ENCODE measurements around the gene SUGCT. TPM values are rescaled to one million over a fixed set of nuclear protein-coding genes. Genes with fewer than 3 reads are reported as not detected.

The SUGCT gene
- total RNA-seq, 1 donor from 2014 or later = 1.6 TPM

- no peaks in the 10 kb centered on the region for H3K36me3 Mint-ChIP-seq (ENCODE audit: low read depth, unreplicated experiment)
- H3K9me3 Mint-ChIP-seq (ENCODE audit: unreplicated experiment) = no peaks in the 10 kb centered on the region
- H3K27ac Mint-ChIP-seq (ENCODE audit: unreplicated experiment) = no peak overlapping the region
- no peaks in the 10 kb centered on the region for H3K4me1 Mint-ChIP-seq (ENCODE audit: unreplicated experiment)
- H3K27me3 Mint-ChIP-seq (ENCODE audit: unreplicated experiment) = no peaks in the 10 kb centered on the region
- TF ChIP-seq, protein P1, sequence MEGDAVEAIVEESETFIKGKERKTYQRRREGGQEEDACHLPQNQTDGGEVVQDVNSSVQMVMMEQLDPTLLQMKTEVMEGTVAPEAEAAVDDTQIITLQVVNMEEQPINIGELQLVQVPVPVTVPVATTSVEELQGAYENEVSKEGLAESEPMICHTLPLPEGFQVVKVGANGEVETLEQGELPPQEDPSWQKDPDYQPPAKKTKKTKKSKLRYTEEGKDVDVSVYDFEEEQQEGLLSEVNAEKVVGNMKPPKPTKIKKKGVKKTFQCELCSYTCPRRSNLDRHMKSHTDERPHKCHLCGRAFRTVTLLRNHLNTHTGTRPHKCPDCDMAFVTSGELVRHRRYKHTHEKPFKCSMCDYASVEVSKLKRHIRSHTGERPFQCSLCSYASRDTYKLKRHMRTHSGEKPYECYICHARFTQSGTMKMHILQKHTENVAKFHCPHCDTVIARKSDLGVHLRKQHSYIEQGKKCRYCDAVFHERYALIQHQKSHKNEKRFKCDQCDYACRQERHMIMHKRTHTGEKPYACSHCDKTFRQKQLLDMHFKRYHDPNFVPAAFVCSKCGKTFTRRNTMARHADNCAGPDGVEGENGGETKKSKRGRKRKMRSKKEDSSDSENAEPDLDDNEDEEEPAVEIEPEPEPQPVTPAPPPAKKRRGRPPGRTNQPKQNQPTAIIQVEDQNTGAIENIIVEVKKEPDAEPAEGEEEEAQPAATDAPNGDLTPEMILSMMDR (IDR thresholded peaks at IDR 0.05; ENCODE audit: unreplicated experiment) = no peak
- no peak for DNase-seq (ENCODE audit: low spot score)
- H3K4me3 Mint-ChIP-seq (ENCODE audit: unreplicated experiment) = no peak overlapping the region
These were observed 303.3 kb downstream of the SUGCT start for GRCh38 chr7:40437936-40438634.

DNA sequence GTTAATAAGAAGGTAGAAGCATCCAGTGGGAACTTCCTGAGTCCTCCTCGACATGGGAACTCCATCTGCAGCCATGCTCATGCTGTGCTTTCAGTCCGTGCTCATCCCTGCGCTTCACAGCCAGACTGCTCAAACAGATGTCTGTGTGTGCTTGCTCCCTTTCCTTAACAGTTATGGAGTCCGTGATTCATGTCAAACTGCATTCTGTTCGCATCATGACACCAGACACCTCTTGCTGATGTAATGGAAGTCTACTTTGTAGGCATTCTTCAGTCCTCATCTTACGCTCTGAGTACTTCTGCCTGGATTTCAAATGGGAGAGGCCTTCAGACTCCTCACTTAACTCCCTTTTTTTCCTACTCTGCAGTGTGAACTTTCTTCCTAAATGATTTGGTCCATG lies 304.9 kb downstream of the SUGCT start:
- H3K4me3 Mint-ChIP-seq (ENCODE audit: unreplicated experiment) = no peak overlapping the region
- DNase-seq (ENCODE audit: low spot score) = no peak
- TF ChIP-seq, protein P1 (IDR thresholded peaks at IDR 0.05; ENCODE audit: unreplicated experiment) = no peak
- H3K36me3 Mint-ChIP-seq (ENCODE audit: low read depth, unreplicated experiment) = no peaks in the 10 kb centered on the region
- no peaks in the 10 kb centered on the region for H3K27me3 Mint-ChIP-seq (ENCODE audit: unreplicated experiment)
- no peaks in the 10 kb centered on the region for H3K4me1 Mint-ChIP-seq (ENCODE audit: unreplicated experiment)
- H3K9me3 Mint-ChIP-seq (ENCODE audit: unreplicated experiment) = no peaks in the 10 kb centered on the region
- no peak overlapping the region for H3K27ac Mint-ChIP-seq (ENCODE audit: unreplicated experiment)

GRCh38 chr7:40447345-40447744 lies 312.5 kb downstream of the SUGCT start:
- Mint-ChIP-seq H3K27ac (ENCODE audit: unreplicated experiment) (no peak overlapping the region), H3K4me3 (ENCODE audit: unreplicated experiment) (no peak overlapping the region), H3K9me3 (ENCODE audit: unreplicated experiment) (no peaks in the 10 kb centered on the region), H3K36me3 (ENCODE audit: low read depth, unreplicated experiment) (no peaks in the 10 kb centered on the region), H3K4me1 (ENCODE audit: unreplicated experiment) (no peaks in the 10 kb centered on the region), H3K27me3 (ENCODE audit: unreplicated experiment) (no peaks in the 10 kb centered on the region)
- no peak for DNase-seq (ENCODE audit: low spot score)
- TF ChIP-seq, protein P1 (IDR thresholded peaks at IDR 0.05; ENCODE audit: unreplicated experiment) = no peak

- Mint-ChIP-seq H3K9me3 (ENCODE audit: unreplicated experiment) (no peaks in the 10 kb centered on the region), H3K27me3 (ENCODE audit: unreplicated experiment) (no peaks in the 10 kb centered on the region), H3K4me1 (ENCODE audit: unreplicated experiment) (no peaks in the 10 kb centered on the region), H3K27ac (ENCODE audit: unreplicated experiment) (no peak overlapping the region), H3K4me3 (ENCODE audit: unreplicated experiment) (no peak overlapping the region), H3K36me3 (ENCODE audit: low read depth, unreplicated experiment) (no peaks in the 10 kb centered on the region)
- TF ChIP-seq, protein P1 (IDR thresholded peaks at IDR 0.05; ENCODE audit: unreplicated experiment) = no peak
- no peak for DNase-seq (ENCODE audit: low spot score)
These were observed 320.7 kb downstream of the SUGCT start for GRCh38 chr7:40455485-40455884.

GRCh38 chr7:40457776-40458480 lies 323.1 kb downstream of the SUGCT start:
- TF ChIP-seq, protein P1 (IDR thresholded peaks at IDR 0.05; ENCODE audit: unreplicated experiment) = no peak
- H3K9me3 Mint-ChIP-seq (ENCODE audit: unreplicated experiment) = no peaks in the 10 kb centered on the region
- no peak overlapping the region for H3K27ac Mint-ChIP-seq (ENCODE audit: unreplicated experiment)
- H3K4me1 Mint-ChIP-seq (ENCODE audit: unreplicated experiment) = no peaks in the 10 kb centered on the region
- no peak for DNase-seq (ENCODE audit: low spot score)
- H3K36me3 Mint-ChIP-seq (ENCODE audit: low read depth, unreplicated experiment) = no peaks in the 10 kb centered on the region
- no peak overlapping the region for H3K4me3 Mint-ChIP-seq (ENCODE audit: unreplicated experiment)
- H3K27me3 Mint-ChIP-seq (ENCODE audit: unreplicated experiment) = no peaks in the 10 kb centered on the region

All from endothelial cell (in vitro differentiated cells).